IPS-18c (cell line): ENCODE data around the gene WWOX.

Source experiments
- H3K4me3 ChIP-seq: 2 replicates; pipeline ENCODE4 v1.7.0; 2013; ENCODE audit warnings: low read depth, mild to moderate bottlenecking, low read length, moderate library complexity; ENCODE audit not compliant: insufficient read depth
- H3K9me3 ChIP-seq: one replicate; pipeline ENCODE4 v1.6.1; 2013; ENCODE audit warnings: mild to moderate bottlenecking, low read length, moderate library complexity; ENCODE audit not compliant: control insufficient read depth, insufficient read depth

The WWOX gene

DNA sequence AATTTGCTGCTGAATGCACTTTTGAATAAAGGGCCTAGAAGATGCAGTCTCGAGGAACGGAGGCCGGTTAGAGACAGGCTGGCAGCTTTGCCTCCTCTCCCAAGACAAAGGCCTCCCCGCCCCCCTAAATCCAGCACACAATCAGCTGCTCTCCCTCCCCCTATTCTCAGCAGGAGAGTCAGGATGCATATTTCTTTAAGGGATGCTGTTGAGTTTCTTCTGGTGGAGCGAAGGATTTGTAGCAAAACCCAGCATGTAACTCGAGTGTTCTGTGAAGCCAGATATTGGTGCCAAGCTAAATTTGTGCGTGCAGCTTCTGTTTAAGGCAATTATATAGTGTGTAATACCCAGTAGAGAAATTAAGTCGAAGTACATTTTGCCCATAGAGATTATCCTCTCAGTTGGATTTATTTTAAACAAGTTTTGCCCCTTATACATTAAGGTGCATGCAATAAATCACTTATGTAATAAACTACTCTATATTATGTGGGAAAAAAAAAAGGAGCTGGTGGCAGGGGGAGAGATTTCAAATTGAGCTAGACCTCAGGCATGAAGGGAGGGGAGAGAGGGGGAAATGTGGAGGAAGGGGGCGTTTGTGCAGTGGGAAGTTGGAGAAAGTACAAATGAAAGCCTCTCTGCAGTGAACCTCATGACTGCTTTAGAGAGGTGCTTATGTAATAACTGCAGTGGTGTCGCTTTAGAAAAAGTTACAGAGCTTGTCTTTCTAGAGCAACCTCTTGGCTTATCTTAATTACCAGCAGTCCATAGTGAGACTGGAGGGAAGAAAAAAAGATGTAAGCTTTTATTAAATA is 901.9 kb downstream of the WWOX start:
- Histone ChIP-seq H3K9me3 (no peaks in the 10 kb centered on the region), H3K4me3 (no peak overlapping the region)

DNA sequence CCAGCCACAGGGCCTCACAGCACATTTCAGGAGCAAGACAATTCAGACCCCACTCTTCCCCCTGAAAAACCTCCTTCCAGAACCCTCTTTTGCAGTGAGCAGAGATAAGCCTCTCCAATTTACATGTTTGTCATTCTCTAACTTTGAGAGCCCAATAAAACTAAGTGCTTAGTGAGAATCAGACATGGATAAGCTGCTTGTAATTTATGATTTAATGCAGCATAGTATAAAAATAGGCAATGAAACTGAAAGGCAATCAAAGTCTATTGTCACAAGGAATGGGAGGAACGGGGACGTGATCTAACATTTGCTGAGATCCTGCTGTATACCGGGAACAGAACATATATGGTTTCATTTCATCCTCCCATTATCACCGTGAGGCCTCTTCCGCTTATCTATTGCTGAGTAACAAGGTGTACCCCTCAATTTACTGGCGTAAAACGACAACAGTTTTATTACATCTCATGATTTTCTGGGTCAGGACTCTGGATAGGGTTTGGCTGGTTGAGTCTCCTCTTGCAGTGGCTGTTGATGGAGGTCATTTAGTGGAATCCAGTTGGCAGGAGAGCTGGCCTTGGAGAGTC is 903.7 kb downstream of the WWOX start:
- H3K4me3 ChIP-seq, result no peak overlapping the region
- H3K9me3 ChIP-seq, result no peaks in the 10 kb centered on the region

DNA sequence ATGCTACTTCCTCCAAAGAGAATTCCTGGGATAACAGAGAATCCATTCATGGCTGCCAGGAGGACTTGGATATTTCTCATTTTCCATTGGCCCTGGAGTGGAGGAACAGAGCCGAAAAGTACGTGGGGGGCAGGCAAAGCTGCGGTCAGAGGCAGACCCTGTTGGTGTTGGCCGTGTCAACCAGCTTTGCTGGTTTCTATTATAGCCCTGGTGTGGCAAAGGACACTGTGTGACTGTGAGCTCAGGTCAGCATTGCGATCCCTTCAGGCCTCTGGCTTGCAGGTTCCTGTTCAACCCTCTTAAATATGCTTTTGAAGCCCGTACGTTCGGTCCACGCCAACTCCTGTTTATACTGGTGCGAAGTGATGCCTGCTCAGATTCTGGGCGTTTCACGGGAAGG is 904.9 kb downstream of the WWOX start:
- H3K9me3 ChIP-seq, result no peaks in the 10 kb centered on the region
- H3K4me3 ChIP-seq, result no peak overlapping the region

DNA sequence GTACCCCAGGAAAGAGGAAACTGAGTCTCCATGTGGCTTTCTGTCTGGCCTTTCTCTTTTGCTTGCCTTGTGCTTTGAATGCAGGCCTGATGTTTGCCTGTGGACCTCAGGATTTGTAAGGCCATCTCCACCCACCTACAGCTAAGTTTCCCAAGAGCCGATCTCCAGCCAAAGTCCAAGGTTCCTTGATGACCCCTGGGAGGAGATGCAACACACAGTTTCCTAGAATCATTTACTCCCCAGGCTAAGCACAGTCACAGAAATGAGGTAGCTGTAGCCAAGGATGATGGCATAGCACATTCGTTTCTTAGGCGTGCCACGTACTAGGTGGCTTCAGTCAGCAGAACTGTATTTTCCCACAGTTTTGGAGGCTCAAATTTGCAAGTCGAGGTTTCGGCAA is 905.6 kb downstream of the WWOX start:
- H3K4me3 ChIP-seq, result no peak overlapping the region

DNA sequence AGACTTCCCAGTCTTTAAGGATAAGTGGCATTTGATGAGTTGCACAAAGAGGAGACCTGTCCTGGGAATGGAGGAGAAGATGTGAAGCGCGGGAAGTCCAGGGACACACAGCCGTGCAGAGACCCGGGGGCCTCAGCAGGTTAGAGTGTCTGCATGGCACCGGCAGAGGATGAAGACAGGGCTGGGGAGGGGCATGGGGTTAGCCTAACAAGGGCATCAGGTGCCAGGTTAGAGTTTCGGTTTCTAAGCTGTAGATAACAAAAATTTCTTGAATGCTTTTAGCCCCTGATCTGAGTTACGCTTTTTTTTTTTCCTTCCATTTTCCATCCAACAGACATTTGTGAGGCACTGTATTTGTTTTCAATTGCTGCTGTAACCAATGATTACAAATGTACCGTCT is 906.8 kb downstream of the WWOX start:
- Histone ChIP-seq H3K4me3 (no peak overlapping the region), H3K9me3 (no peaks in the 10 kb centered on the region)

More for the DNA sequence above, 905.6 kb downstream of the WWOX start:
- no peaks in the 10 kb centered on the region for H3K9me3 ChIP-seq

DNA sequence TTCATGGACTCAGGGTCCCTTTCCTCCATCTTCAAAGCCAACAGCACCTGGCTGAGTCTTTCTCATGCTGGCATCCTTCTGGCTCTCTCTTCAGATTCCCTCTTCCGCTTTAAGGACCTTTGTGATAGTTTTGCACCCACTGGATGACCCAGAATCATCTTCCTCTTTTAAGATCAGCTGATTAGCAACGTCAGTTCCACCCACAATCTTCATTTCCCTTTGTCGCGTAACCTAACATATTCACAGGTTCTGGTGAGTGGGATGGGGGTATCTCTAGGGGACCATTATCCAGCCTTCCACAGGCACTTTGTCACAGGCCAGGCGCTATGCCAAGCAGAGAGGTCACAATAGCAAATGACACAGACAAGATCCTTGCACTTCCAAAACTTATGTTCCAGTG is 907.3 kb downstream of the WWOX start:
- H3K9me3 ChIP-seq, result no peaks in the 10 kb centered on the region
- H3K4me3 ChIP-seq, result no peak overlapping the region

DNA sequence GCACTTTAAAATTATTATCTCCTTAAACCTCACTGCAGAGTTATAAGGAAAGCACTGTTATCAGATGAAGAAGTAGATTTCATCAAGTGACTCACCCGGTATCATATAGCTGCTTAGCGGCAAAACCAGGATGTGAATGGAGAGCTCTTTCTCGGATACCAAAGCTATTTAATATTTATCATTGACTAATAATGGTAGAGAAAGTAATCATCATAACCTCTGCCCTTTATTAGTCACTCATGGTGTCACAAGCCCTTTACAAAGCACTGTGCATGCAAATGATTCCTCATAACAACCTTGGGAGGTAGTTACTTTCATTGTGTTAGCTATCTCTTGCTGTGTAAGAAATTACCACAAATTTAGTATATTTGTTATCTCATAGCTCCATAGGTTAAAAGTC is 908.2 kb downstream of the WWOX start:
- Histone ChIP-seq H3K9me3 (no peaks in the 10 kb centered on the region), H3K4me3 (no peak overlapping the region)

DNA sequence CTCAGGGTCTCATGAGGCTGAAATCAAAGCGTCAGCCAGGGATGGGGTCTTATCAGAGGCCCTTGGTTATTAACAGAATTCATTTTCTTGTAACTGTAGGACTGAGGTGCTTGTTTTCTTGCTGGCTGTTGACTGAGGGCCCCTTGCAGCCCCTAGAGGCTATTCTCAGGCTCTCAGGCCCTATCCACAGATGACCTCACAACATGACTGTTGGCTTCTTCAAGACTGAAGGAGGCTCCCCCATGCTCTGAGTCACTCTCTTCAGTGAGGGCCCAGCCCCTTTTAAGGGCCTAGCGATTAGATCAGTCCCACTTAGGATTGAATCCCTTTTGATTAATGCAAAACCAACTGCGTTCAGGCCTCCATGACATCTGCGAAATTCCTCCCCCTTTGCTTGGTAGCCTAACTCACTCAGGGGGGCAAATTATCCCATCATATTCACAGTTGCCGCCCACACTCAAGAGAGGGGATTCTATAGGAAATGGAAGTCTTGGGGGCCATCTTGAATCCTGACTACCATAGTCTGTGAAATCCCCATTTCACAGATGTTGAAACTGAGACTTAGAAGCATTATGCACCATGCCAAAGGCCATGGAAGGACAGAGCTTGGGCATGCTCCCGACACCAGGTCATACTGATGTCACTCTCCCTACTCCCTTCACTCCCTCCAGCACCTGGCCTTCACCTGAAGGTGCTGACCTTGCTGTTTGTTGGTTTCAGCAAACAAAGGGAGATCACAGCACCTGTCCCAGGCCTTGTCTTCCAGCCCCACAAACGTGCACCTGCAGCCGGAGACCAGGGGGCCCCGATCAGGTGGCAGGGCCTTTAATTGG is 908.8 kb downstream of the WWOX start:
- no peak overlapping the region for H3K4me3 ChIP-seq
- H3K9me3 ChIP-seq, result no peaks in the 10 kb centered on the region

DNA sequence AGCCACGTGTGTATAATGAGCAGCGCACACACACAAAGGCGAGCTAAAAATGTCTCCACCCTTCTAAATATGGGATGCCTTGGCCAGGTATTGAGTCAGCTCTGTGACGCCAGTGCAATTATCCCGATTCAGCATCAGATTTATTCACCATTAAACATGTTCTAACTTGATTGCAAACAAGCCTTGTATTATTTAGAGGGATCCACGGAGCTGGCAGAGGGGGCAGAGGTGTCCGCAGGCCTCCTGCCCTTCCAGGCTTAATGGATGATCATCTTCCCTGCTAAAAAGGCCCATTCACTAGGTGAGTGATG is 909.4 kb downstream of the WWOX start:
- H3K9me3 ChIP-seq, result no peaks in the 10 kb centered on the region

DNA sequence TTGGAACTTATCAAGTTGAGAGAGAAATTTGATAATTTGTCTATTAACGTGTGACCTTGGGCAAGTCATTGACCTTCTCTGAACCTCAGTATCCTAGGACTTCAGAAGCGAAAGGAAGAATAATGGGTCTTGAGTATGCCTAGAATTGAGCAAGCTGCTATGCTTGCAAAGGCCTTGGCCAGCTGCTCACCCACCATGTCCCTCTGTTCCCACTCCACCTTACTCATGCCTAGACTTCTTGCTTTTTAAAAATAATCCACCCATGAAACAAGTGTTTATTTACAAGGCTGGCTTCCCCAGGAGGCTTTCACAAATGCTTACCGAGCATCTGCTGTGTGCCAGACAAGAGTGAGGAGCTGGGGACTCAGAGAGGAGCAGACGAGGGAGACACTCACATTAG is 910.4 kb downstream of the WWOX start:
- Histone ChIP-seq H3K4me3 (no peak overlapping the region), H3K9me3 (no peaks in the 10 kb centered on the region)

More for the DNA sequence above, 909.4 kb downstream of the WWOX start:
- no peak overlapping the region for H3K4me3 ChIP-seq

DNA sequence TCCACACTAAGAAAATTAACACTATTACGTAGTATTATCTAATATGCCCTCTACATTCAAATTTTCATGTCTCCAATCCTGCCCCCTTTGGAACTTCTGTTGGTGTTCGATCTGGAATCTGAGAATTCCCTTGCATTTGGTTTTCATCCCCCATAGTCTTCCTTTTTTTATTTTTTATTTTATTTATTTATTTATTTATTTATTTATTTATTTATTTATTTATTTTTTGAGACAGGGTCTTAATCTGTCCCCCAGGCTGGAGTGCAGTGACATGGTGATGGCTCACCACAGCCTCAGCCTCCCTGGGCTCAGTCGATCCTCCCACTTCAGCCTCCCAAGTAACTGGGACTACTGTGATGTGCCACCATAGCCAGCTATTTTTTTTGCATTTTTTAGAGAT is 911.8 kb downstream of the WWOX start:
- Histone ChIP-seq H3K9me3 (no peaks in the 10 kb centered on the region), H3K4me3 (no peak overlapping the region)

DNA sequence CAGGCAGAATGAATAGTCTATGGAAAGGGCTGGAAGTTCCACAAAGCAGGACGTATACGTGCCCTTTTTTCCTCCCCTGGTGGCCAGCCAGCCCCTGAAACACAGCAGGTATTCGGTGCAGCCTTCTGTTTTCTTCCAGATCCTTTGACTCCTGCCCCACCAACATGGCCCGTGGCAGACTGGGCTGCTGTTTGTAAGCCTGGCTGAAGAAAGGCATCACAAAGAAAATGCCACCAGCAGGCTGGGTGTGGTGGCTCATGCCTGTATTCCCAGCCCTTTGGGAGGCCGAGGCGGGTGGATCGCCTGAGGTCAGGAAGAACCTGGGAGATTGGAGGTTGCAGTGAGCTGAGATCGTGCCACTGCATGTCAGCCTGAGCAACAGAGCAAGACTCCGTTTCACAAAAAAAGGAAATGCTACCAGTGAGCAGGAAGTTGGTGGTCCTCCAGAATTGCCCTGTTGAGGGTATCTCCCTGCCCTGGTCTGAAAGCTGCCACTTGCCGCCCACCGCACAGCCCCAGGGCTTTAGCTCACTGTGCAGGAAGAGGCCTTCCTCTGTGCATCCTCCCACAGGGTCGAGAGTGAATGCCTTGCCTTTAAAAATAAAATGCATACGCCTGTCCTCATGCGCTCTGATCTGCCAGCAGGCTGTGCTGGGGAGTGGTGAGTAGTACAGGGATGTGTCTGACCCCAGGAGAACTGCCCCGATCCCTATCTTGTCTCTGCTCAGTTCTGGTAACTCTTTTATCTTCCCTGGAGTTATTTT is 913.4 kb downstream of the WWOX start:
- no peak overlapping the region for H3K4me3 ChIP-seq
- H3K9me3 ChIP-seq, result no peaks in the 10 kb centered on the region

DNA sequence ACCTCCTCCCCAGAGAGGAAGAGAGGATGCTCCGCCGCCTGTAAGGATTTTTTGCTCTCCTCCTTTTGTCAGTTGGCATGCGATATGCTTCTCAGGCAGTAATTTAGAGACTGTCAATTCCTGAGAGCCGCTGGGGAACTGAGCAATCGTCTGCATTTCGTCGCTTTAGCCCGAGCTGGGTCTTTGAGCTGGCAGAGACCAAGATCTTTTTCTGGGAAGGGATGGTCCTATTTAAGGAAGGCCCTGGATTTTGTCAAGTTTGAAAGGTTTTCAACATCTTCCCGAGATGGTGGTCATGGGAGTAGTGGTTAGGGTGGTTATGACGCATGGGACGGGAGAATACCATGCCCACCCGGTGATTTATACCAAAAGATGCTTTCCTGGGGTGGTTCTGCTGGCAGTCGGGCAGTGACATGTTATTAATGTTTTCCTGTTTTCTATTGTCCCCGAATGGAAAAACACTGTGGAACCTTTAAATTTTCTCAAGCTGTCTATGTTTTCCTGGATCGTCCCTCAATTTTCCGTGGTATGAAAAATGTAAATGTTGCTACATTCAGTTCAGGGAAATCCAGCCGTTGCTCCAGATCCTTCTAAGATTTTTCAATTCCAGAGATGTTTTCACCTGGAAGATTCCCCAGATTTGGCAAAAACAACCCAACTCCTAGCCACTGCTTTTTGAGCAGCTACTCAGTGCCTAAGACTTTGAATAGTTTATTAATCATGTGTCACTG is 914.6 kb downstream of the WWOX start:
- Histone ChIP-seq H3K9me3 (no peaks in the 10 kb centered on the region), H3K4me3 (no peak overlapping the region)

DNA sequence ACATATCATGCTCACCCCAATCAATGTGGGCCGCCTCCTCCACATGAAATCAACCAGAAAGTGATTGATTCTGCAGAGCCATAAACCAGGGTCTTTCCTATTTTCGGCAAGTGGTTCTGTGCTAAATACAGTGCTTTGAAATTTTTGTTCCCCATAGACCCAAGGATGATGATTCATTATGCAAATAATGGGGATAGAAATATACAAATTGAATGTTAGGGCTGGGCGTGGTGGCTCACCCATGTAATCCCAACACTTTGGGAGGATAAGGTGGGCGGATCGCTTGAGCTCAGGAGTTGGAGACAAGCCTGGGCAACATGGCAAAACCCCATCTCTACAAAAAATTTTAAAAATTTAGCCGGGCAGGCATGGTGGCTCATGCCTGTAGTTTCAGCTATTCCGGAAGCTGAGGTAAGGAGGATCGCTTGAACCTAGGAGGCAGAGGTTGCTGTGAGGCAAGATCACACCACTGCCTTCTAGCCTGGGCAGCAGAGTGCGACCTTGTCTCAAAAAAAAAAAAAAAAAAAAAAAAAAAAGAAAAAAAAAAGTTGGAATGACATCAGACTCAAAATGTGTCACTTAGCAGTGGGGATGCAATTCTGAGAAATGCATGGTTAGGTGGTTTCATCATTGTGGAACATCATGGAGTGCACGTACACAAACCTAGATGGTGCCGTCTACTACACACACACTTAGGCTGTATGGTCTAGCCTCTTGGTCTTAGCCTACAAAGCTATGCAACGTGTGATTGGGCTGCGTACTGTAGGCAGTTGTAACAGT is 919.4 kb downstream of the WWOX start:
- no peaks in the 10 kb centered on the region for H3K9me3 ChIP-seq
- H3K4me3 ChIP-seq, result no peak overlapping the region

DNA sequence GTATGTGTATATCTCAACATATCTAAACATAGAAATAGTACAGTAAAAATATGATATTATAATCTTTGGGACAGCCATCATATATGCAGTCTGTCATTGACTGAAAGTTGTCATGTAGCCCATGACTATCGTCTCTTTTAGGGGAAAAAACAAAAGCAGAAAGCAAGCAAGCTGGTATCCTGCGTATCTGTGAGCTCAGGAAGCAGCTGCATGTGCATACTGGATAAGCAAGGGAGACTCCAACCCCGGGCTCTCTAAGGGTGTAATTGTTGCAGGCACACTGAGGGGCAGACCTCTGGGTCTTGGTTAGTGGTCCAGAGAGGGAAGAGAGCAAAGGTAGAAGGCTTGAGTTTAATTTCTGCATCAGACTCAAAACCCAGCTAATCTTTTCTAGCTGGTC is 920.0 kb downstream of the WWOX start:
- no peaks in the 10 kb centered on the region for H3K9me3 ChIP-seq
- no peak overlapping the region for H3K4me3 ChIP-seq

DNA sequence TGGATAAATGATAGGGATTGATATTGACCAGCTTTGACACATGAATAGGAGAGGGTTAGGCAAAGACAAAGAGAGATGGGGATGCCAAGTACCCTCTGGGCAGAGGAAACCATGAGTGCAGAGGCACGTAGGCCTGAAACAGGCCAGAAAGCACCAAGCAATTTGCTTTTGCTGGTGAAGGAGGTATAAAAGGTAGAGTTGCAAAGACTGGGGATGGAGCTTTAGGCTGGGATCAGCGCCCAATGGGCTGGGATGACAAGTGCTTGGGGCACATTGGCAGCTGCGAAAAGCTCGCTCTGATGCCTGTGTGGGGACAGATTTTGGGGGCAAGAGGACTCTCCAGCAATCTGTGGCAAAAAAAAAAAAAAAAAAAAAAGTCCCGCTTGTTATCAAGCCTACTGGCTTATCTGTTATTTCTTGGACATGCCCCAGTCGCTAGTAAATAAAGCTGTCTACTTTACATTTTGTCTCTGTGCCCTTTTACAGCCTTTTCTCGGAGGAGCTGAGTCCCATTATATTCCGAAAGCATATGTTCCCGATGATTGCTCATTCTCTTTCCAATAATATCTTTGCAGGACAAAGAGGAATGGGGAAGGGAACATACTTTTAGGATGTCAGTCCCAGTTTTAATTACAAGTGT is 922.7 kb downstream of the WWOX start:
- no peaks in the 10 kb centered on the region for H3K9me3 ChIP-seq

More for the DNA sequence above, 922.7 kb downstream of the WWOX start:
- no peak overlapping the region for H3K4me3 ChIP-seq
